Activated B cell treated with CpG ODN at 0.5 μM for 24 hours (primary cell): ENCODE measurements around the gene OR10A3. TPM values are rescaled to one million over a fixed set of nuclear protein-coding genes. Genes with fewer than 3 reads are reported as not detected.

Source experiments
- ATAC-seq: fragments of 200-7000 bp; cut with Tn5 transposase; one replicate; pipeline ENCODE4 v1.10.0; 2021; ENCODE audit warnings: low read depth, mild to moderate bottlenecking, moderate library complexity
- CTCF ChIA-PET: fragments of 350-600 bp; sonication (Branson Sonifier 250); formaldehyde crosslinking; loops from one replicate; lab custom pipeline; 2021; ENCODE audit warnings: antibody characterized with exemption; lab: Charles Lee
- POLR2A ChIA-PET: fragments of 350-600 bp; sonication (Branson Sonifier 250); formaldehyde crosslinking; loops from one replicate; lab custom pipeline; 2021; ENCODE audit warnings: antibody characterized with exemption; lab: Charles Lee
- DNase-seq: peaks from one replicate; pipeline ENCODE4 v3.0.0; 2022
- H3K27ac Mint-ChIP-seq: one replicate; pipeline ENCODE4 v1.8.0; 2020; ENCODE audit warnings: mixed read lengths
- H3K27me3 Mint-ChIP-seq: one replicate; pipeline ENCODE4 v1.8.0; 2021; ENCODE audit warnings: mixed read lengths
- H3K36me3 Mint-ChIP-seq: one replicate; pipeline ENCODE4 v1.8.0; 2021; ENCODE audit warnings: low read depth, mixed read lengths
- H3K4me1 Mint-ChIP-seq: one replicate; pipeline ENCODE4 v1.8.0; 2021; ENCODE audit warnings: mixed read lengths
- H3K4me3 Mint-ChIP-seq: one replicate; pipeline ENCODE4 v1.8.0; 2020; ENCODE audit warnings: mild to moderate bottlenecking, mixed read lengths
- H3K9me3 Mint-ChIP-seq: one replicate; pipeline ENCODE4 v1.8.0; 2020; ENCODE audit warnings: mixed read lengths
- CTCF ChIP-seq: fragments of 200-600 bp; IDR thresholded peaks from one replicate; pipeline ENCODE4 v1.8.0; 2022; ENCODE audit warnings: antibody characterized with exemption, mild to moderate bottlenecking
- intact Hi-C: fragments of 100-400 bp; cut with micrococcal nuclease; formaldehyde crosslinking; loops from one replicate; pipeline ENCODE4 v1.15.1; 2024
- total RNA-seq: library from RNA; stranded (reverse); gene quantifications from 2 replicates; pipeline ENCODE4 v1.2.3, GENCODE V29; 2022

Gene OR10A3
- total RNA-seq, 1 donor from 2014 or later = not detected

- Mint-ChIP-seq H3K27ac (no peak overlapping the region), H3K4me1 (no peaks in the 10 kb centered on the region), H3K4me3 (no peak overlapping the region), H3K36me3 (no peaks in the 10 kb centered on the region), H3K27me3 (peaks cover 2% of the 10 kb centered on the region), H3K9me3 (no peaks in the 10 kb centered on the region)
- ATAC-seq (no peak), DNase-seq (no peak)
- CTCF ChIA-PET = no interaction called here
- intact Hi-C loops = no loop called here
- POLR2A ChIA-PET = no interaction called here
- no peak for TF ChIP-seq CTCF
Measured at GRCh38 chr11:7918141-7918540, 23.4 kb downstream of the OR10A3 start.

DNA sequence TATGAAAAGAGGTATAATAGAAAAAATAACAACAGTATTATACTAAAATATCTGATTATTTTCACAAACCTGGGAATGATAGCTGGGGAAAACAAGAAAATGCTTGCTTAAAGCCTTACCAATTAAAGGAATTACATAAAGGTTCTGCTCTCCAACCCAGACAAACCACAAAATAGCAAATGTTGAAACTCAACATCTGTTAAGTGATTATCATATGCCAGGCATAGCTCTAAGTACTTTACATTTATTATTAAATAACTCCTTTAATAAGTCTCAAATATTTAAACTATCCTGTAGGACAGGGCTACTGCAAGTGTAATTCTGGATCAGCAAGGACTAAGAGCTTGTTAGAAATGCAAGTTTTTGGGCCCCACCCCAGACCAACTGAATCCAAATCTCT lies 30.5 kb downstream of the OR10A3 start:
- no peaks in the 10 kb centered on the region for H3K36me3 Mint-ChIP-seq
- no peak for TF ChIP-seq CTCF

DNA sequence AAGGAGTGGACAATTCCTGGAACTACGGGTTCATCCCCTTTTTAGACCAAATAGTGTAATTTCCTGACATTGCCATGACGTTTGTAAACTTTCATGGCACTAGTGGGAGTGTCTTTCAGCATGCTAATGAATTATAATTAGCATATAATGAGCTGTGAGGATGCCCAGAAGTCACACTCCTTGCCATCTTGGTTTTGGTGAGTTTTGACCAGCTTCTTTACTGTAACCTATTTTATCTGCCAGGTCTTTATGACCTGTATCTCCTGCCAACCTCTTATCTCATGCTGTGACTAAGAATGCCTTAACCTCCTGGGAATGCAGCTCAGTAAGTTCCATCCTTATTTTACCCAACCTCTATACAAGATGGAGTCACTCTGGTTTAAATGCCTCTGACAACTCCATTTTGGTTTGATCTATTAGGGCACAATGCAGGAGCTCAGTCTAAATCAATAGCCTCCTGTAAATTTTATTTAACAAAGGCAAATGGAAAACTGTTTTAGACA lies 31.2 kb downstream of the OR10A3 start:
- POLR2A ChIA-PET = no interaction called here
- Mint-ChIP-seq H3K9me3 (no peaks in the 10 kb centered on the region), H3K36me3 (no peaks in the 10 kb centered on the region), H3K4me1 (no peaks in the 10 kb centered on the region), H3K27ac (no peak overlapping the region), H3K4me3 (no peak overlapping the region), H3K27me3 (peaks cover 24% of the 10 kb centered on the region)
- CTCF ChIA-PET = no interaction called here
- DNase-seq = no peak
- intact Hi-C loops = no loop called here
- no peak for ATAC-seq
- TF ChIP-seq CTCF = no peak

More for the DNA sequence above, 30.5 kb downstream of the OR10A3 start:
- no peaks in the 10 kb centered on the region for H3K4me1 Mint-ChIP-seq
- ATAC-seq (no peak), DNase-seq (no peak)
- ChIA-PET CTCF (no interaction called here), POLR2A (no interaction called here)
- H3K27me3 Mint-ChIP-seq = peaks cover 24% of the 10 kb centered on the region
- intact Hi-C loops = no loop called here
- H3K27ac Mint-ChIP-seq = no peak overlapping the region
- H3K9me3 Mint-ChIP-seq = no peaks in the 10 kb centered on the region
- H3K4me3 Mint-ChIP-seq = no peak overlapping the region

- H3K9me3 Mint-ChIP-seq = no peaks in the 10 kb centered on the region
- peaks cover 24% of the 10 kb centered on the region for H3K27me3 Mint-ChIP-seq
- ATAC-seq (no peak), DNase-seq (no peak)
- POLR2A ChIA-PET = no interaction called here
- H3K27ac Mint-ChIP-seq = no peak overlapping the region
- H3K4me1 Mint-ChIP-seq = no peaks in the 10 kb centered on the region
- H3K36me3 Mint-ChIP-seq = no peaks in the 10 kb centered on the region
- CTCF ChIA-PET = no interaction called here
- intact Hi-C loops = no loop called here
- no peak overlapping the region for H3K4me3 Mint-ChIP-seq
- TF ChIP-seq CTCF = no peak
Measured at GRCh38 chr11:7909585-7910285, 31.8 kb downstream of the OR10A3 start.

- ATAC-seq = no peak
- Mint-ChIP-seq H3K27me3 (peaks cover 24% of the 10 kb centered on the region), H3K4me3 (no peak overlapping the region), H3K36me3 (no peaks in the 10 kb centered on the region), H3K9me3 (no peaks in the 10 kb centered on the region), H3K27ac (no peak overlapping the region), H3K4me1 (no peaks in the 10 kb centered on the region)
- TF ChIP-seq CTCF = no peak
- POLR2A ChIA-PET = no interaction called here
- CTCF ChIA-PET = no interaction called here
- intact Hi-C loops = no loop called here
- DNase-seq = no peak
Measured at GRCh38 chr11:7907121-7907520, 34.4 kb downstream of the OR10A3 start.
